Measurements from ENCODE around the gene ASCC3.

GRCh38 chr6:100833972-100834574, 47.1 kb downstream of the ASCC3 start:
- no peak for TF ChIP-seq CTCF (IDR thresholded peaks at IDR 0.05; ENCODE audit: low read depth, low read length, poor library complexity, severe bottlenecking)
- TF ChIP-seq EZH2phosphoT487 (IDR thresholded peaks at IDR 0.05; ENCODE audit: borderline replicate concordance, low read length), result no peak

All from DOHH2 (cell line).